C4-2B (cell line): Measurements from ENCODE around the gene COL8A2.

Source experiments
- H3K27ac ChIP-seq: fragments of 450-650 bp; 2 replicates; pipeline ENCODE4 v1.5.1; 2017
- ZFX ChIP-seq: fragments of 450-650 bp; IDR thresholded peaks from 2 replicates; pipeline ENCODE4 v1.6.1; 2017
- TF ChIP-seq, protein P1 (sequence below): fragments of 450-650 bp; conservative IDR thresholded peaks from 2 replicates; pipeline ENCODE4 v1.5.1; 2017; ENCODE audit warnings: mild to moderate bottlenecking

The COL8A2 gene

DNA sequence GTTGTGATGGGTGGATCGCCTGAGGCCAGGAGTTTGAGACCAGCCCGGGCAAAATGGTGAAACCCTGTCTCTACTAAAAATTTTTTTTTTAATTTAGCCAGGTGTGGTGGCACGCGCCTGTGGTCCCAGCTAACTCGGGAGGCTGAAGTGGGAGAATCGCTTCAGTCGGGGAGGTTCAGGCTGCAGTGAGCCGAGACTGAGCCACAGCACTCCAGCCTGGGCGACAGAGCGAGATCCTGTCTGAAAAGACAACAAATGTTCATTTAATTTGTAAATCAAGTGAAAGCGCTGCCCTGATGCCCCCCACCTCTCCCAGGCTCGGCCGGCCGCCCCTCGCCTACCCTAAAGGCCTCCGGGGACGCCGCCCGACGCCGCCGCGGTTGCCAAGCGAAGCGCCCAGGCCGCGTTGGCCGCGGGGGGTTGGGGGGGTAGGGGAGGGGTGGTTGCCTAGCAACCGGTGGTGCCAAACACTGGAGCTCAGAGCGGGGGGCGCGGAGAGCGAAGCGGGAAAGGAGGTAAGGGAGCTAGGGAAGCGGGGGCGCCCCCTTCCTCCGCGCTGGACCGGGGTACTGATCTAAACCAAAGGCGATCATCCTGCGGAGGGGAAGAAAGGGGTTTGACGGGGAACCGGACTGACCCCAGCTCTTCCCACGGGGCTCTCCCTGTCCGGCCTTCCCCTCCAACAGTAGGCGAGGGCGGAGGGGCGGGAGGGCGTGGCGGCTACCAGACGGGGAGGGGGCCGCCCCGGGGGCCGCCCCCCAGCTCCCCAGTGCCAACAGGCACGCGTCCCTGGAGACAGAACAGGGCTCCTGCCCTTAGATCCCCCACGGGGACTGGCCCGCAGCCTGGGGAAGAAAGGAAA lies 41.2 kb downstream of the COL8A2 start, which contains the start of gene TEKT2:
Gene TEKT2 (plus strand): TSS at position 460 of the 862 bp plus-strand sequence. CDS start 828 bp downstream, outside the sequence.
- no peak within 1 kb of the TSS for H3K27ac ChIP-seq

GRCh38 chr1:36083219-36083618 lies 41.8 kb downstream of the COL8A2 start:
- TF ChIP-seq, protein P1, sequence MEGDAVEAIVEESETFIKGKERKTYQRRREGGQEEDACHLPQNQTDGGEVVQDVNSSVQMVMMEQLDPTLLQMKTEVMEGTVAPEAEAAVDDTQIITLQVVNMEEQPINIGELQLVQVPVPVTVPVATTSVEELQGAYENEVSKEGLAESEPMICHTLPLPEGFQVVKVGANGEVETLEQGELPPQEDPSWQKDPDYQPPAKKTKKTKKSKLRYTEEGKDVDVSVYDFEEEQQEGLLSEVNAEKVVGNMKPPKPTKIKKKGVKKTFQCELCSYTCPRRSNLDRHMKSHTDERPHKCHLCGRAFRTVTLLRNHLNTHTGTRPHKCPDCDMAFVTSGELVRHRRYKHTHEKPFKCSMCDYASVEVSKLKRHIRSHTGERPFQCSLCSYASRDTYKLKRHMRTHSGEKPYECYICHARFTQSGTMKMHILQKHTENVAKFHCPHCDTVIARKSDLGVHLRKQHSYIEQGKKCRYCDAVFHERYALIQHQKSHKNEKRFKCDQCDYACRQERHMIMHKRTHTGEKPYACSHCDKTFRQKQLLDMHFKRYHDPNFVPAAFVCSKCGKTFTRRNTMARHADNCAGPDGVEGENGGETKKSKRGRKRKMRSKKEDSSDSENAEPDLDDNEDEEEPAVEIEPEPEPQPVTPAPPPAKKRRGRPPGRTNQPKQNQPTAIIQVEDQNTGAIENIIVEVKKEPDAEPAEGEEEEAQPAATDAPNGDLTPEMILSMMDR, result no peak
- no peak for TF ChIP-seq ZFX
- no peak overlapping the region for H3K27ac ChIP-seq

More for the DNA sequence above, 41.2 kb downstream of the COL8A2 start, which contains the start of gene TEKT2:
- TF ChIP-seq, protein P1, result no peak
- TF ChIP-seq ZFX, result no peak

DNA sequence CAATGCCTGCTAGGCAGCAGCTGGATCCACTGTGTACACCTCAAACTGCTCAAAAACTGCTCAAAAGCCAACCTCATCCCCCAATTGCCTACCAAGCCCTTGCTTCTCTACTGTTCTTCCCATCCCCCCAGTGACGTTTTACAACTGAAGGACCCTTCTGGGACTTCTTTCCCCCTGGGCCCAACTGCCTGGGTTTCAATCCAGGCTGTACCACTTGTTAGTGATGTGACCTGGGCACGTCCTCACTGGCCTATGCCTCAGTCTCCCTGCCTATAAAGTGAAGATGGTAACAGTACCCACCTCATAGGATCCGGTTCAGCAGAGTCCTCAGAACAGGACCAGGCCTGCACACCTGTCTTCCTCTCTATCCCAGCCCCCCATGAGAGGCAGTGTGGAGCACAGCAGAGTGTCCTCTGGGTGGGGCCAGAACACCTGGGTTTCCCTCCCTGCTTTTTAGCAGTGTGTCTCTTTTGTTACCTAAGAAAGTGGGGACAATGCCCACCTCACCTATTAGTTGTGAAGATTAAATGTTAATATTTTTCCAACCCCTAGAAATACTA lies 43.0 kb downstream of the COL8A2 start:
- no peak for TF ChIP-seq ZFX
- TF ChIP-seq, protein P1, result no peak
- no peak overlapping the region for H3K27ac ChIP-seq

GRCh38 chr1:36080801-36081200 lies 44.2 kb downstream of the COL8A2 start:
- H3K27ac ChIP-seq, result no peak overlapping the region
- TF ChIP-seq, protein P1, result no peak
- TF ChIP-seq ZFX, result no peak

- no peak overlapping the region for H3K27ac ChIP-seq
Measured at GRCh38 chr1:36080236-36080635, 44.8 kb downstream of the COL8A2 start.

GRCh38 chr1:36076979-36077573 lies 47.9 kb downstream of the COL8A2 start:
- no peak for TF ChIP-seq ZFX
- TF ChIP-seq, protein P1, result no peak

More at GRCh38 chr1:36080236-36080635, 44.8 kb downstream of the COL8A2 start:
- TF ChIP-seq, protein P1, result no peak
- no peak for TF ChIP-seq ZFX

DNA sequence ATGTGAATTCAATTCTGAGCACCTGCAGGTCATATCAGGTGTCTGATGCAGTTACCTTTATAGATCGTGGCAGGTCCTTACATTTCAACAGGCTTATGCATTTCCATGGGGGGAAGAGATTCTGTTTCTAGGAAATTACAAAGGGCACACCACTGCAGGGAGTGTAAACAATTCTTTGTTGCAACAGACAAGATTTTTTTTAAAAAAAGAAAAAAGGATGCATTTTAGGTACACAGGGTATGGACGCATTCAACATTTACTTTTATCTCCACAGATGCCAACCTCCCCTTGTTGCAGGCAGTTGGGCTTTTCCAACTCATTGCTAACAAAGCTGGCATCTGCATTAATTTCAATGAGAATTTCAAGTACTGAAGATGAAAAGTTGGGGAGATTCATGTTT lies 54.7 kb downstream of the COL8A2 start:
- no peak overlapping the region for H3K27ac ChIP-seq
- no peak for TF ChIP-seq ZFX
- TF ChIP-seq, protein P1, result no peak

More at GRCh38 chr1:36076979-36077573, 47.9 kb downstream of the COL8A2 start:
- no peak overlapping the region for H3K27ac ChIP-seq
